Measurements from ENCODE around the gene NACC2.
A peak's percentile ranks its signal among the peaks of the same experiment; 100 is the strongest.

DNA sequence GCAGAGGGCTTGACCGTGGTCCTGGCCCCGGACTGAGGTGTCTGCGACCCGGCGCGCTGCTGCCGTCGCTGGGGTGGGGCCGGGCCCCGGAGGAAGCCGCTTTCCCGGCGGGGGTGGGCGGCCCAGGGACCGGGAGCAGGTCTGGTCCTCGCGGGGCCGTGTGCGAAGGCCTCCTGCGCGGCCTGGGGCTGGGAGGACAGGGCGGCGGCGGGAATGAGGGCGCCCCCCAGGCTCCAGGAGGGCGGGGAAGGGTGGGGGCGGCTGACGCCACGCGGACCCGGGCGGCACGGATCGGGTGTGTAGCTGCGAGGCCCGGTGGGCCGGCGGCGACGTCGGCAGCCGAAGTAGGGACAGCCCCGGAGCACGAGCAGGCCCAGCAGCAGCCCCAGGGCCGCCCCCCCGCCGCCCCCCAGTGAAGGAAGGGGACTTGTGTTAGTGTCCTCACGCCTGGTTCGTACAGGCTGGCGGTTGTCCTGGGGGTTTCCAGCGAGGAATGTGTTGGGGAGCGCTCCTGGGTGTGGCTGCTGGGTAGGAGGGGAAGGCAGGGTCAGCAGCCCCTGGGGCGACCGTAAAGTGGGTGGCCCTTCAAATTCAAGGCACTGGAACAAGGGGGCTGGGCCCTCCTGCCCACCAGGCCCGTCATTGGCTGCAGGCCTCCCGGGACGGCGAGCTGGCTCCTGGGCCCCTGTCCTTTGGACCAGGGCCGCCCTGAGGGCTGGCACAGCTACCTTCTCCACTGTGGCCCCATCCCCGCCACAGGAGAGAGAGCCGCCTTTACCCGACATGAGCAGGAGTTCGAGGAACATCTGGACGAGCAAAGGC is 24.2 kb upstream of the NACC2 start:
- peak; percentile 65 for TF ChIP-seq POLR2A (IDR thresholded peaks at IDR 0.05; ENCODE audit: low read depth, low read length)
- TF ChIP-seq, protein P1, sequence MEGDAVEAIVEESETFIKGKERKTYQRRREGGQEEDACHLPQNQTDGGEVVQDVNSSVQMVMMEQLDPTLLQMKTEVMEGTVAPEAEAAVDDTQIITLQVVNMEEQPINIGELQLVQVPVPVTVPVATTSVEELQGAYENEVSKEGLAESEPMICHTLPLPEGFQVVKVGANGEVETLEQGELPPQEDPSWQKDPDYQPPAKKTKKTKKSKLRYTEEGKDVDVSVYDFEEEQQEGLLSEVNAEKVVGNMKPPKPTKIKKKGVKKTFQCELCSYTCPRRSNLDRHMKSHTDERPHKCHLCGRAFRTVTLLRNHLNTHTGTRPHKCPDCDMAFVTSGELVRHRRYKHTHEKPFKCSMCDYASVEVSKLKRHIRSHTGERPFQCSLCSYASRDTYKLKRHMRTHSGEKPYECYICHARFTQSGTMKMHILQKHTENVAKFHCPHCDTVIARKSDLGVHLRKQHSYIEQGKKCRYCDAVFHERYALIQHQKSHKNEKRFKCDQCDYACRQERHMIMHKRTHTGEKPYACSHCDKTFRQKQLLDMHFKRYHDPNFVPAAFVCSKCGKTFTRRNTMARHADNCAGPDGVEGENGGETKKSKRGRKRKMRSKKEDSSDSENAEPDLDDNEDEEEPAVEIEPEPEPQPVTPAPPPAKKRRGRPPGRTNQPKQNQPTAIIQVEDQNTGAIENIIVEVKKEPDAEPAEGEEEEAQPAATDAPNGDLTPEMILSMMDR (IDR thresholded peaks at IDR 0.05; ENCODE audit: extremely low read depth in 1 of 2, insufficient read depth in 1 of 2, low read depth in 1 of 2, low read length in 2 of 2), result no peak
- TF ChIP-seq, protein P2, sequence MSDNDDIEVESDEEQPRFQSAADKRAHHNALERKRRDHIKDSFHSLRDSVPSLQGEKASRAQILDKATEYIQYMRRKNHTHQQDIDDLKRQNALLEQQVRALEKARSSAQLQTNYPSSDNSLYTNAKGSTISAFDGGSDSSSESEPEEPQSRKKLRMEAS (IDR thresholded peaks at IDR 0.05; ENCODE audit: insufficient read depth, insufficient read length), result no peak
- no peak for TF ChIP-seq MYC (IDR thresholded peaks at IDR 0.05; ENCODE audit: low read depth, low read length)
